NT2/D1 (cell line): ENCODE measurements around the gene CDKN1C.

Experiments used
- YY1 ChIP-seq: IDR thresholded peaks from 2 replicates; pipeline ENCODE4 v1.6.1; 2011; ENCODE audit not compliant: insufficient read length, insufficient read depth
- ZNF274 ChIP-seq: IDR thresholded peaks from 2 replicates; pipeline ENCODE4 v1.6.1; 2011; ENCODE audit warnings: mild to moderate bottlenecking, low read depth, low read length

- TF ChIP-seq YY1 (no peak), ZNF274 (no peak)
Observed at GRCh38 chr11:2891326-2892214, 6.0 kb upstream of the CDKN1C start.
